Body of pancreas (tissue), 4 donors: Measurements from ENCODE around the gene UMAD1.

ENCODE experiments used
- CTCF ChIP-seq, 7 experiments: fragments of 450-650 bp in 4 of 7; fragments of 200-600 bp in 3 of 7; sonication (generic) in 3 of 7; IDR thresholded peaks; one replicate each; pipeline ENCODE4 v1.5.1; 2016 to 2019; ENCODE audit warnings: antibody characterized with exemption in 7 of 7
- POLR2A ChIP-seq, 3 donors: fragments of 450-650 bp; IDR thresholded peaks; one replicate each; pipeline ENCODE4 v1.6.1; 2016; ENCODE audit warnings: antibody characterized with exemption in 3 of 3, mild to moderate bottlenecking in 2 of 3

- no peak for TF ChIP-seq CTCF (IDR thresholded peaks at IDR 0.05)
- TF ChIP-seq POLR2A (IDR thresholded peaks at IDR 0.05): no peak
Measured at GRCh38 chr7:7688956-7689355, 48.4 kb downstream of the UMAD1 start.
